Measurements from ENCODE around the gene RALB.

- TF ChIP-seq POLR2A (IDR thresholded peaks at IDR 0.05; ENCODE audit: low read depth) (no peak), EP300 (IDR thresholded peaks at IDR 0.05) (no peak), POLR2AphosphoS5 (IDR thresholded peaks at IDR 0.05) (no peak)
- TF ChIP-seq, protein P1, sequence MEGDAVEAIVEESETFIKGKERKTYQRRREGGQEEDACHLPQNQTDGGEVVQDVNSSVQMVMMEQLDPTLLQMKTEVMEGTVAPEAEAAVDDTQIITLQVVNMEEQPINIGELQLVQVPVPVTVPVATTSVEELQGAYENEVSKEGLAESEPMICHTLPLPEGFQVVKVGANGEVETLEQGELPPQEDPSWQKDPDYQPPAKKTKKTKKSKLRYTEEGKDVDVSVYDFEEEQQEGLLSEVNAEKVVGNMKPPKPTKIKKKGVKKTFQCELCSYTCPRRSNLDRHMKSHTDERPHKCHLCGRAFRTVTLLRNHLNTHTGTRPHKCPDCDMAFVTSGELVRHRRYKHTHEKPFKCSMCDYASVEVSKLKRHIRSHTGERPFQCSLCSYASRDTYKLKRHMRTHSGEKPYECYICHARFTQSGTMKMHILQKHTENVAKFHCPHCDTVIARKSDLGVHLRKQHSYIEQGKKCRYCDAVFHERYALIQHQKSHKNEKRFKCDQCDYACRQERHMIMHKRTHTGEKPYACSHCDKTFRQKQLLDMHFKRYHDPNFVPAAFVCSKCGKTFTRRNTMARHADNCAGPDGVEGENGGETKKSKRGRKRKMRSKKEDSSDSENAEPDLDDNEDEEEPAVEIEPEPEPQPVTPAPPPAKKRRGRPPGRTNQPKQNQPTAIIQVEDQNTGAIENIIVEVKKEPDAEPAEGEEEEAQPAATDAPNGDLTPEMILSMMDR (IDR thresholded peaks at IDR 0.05): no peak
Measured at GRCh38 chr2:120272763-120273481, 20.3 kb downstream of the RALB start.

Measured in esophagus muscularis mucosa (tissue), 4 donors.